Measurements from ENCODE around the gene NTN1. TPM values are rescaled to one million over a fixed set of nuclear protein-coding genes. Genes with fewer than 3 reads are reported as not detected.
A peak's percentile ranks its signal among the peaks of the same experiment; 100 is the strongest.

NTN1 gene
- polyA plus RNA-seq, 3 donors: 0.03 to 0.04 TPM; not detected in 1

GRCh38 chr17:9251273-9251672 lies 230.0 kb downstream of the NTN1 start:
- H3K27ac ChIP-seq (ENCODE audit: low read depth in 1 of 2, low read length in 2 of 2): no peak overlapping the region
- H3K9me3 ChIP-seq (replicated peaks in 1 of 2; ENCODE audit: control insufficient read depth in 1 of 2, insufficient read depth in 1 of 2, low read length in 2 of 2): no peaks in the 10 kb centered on the region
- H3K4me1 Mint-ChIP-seq: peaks cover under 1% of the 10 kb centered on the region
- intact Hi-C loops (cut with micrococcal nuclease): no loop called here
- no peaks in the 10 kb centered on the region for H3K27me3 ChIP-seq (ENCODE audit: control insufficient read depth in 2 of 2, insufficient read depth in 2 of 2, low read length in 2 of 2)
- peaks cover 23 to 32% of the 10 kb centered on the region in 2 donors for H3K36me3 Mint-ChIP-seq
- H3K4me3 Mint-ChIP-seq: no peak overlapping the region
- TF ChIP-seq, protein P1, sequence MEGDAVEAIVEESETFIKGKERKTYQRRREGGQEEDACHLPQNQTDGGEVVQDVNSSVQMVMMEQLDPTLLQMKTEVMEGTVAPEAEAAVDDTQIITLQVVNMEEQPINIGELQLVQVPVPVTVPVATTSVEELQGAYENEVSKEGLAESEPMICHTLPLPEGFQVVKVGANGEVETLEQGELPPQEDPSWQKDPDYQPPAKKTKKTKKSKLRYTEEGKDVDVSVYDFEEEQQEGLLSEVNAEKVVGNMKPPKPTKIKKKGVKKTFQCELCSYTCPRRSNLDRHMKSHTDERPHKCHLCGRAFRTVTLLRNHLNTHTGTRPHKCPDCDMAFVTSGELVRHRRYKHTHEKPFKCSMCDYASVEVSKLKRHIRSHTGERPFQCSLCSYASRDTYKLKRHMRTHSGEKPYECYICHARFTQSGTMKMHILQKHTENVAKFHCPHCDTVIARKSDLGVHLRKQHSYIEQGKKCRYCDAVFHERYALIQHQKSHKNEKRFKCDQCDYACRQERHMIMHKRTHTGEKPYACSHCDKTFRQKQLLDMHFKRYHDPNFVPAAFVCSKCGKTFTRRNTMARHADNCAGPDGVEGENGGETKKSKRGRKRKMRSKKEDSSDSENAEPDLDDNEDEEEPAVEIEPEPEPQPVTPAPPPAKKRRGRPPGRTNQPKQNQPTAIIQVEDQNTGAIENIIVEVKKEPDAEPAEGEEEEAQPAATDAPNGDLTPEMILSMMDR (IDR thresholded peaks at IDR 0.05): no peak
- no peak overlapping the region for H2AFZ ChIP-seq (ENCODE audit: insufficient read depth, low read depth, low read length, poor library complexity, severe bottlenecking)
- H3K4me1 ChIP-seq (ENCODE audit: control insufficient read depth in 1 of 2, insufficient read depth in 2 of 2, low read length in 2 of 2): no peaks in the 10 kb centered on the region
- H3K79me2 ChIP-seq (ENCODE audit: insufficient read depth, low read length): no peaks in the 10 kb centered on the region
- H3K27ac Mint-ChIP-seq: peak overlapping the region in 1 of 7 donors; percentile 21
- H3K27me3 Mint-ChIP-seq (ENCODE audit: low read depth in 3 of 3): no peaks in the 10 kb centered on the region
- H3K4me3 ChIP-seq (replicated peaks in 1 of 3; ENCODE audit: low read depth in 2 of 3, low read length in 3 of 3): no peak overlapping the region
- DNase-seq: no peak
- no peak overlapping the region for H3K9ac ChIP-seq (ENCODE audit: insufficient read depth, low read length, poor library complexity, severe bottlenecking)
- no peak overlapping the region for H3K4me2 ChIP-seq (replicated peaks; ENCODE audit: extremely low read depth, low read length, poor library complexity, severe bottlenecking)
- H3K36me3 ChIP-seq (replicated peaks in 1 of 2; ENCODE audit: control insufficient read depth in 1 of 2, insufficient read depth in 2 of 2, low read length in 2 of 2): peaks cover 7 to 10% of the 10 kb centered on the region in 2 donors
- peaks cover 0 to 2% (median 0%) of the 10 kb centered on the region in 7 donors for H3K9me3 Mint-ChIP-seq
- WGBS (ENCODE audit: insufficient coverage): 87% methylated on average over 12 of the region's 12 CpGs
- H4K20me1 ChIP-seq (ENCODE audit: insufficient read depth, low read length): no peaks in the 10 kb centered on the region

- Histone ChIP-seq H2AFZ (ENCODE audit: insufficient read depth, low read depth, low read length, poor library complexity, severe bottlenecking) (no peak overlapping the region), H3K4me3 (replicated peaks in 1 of 3; ENCODE audit: low read depth in 2 of 3, low read length in 3 of 3) (no peak overlapping the region), H3K4me2 (replicated peaks; ENCODE audit: extremely low read depth, low read length, poor library complexity, severe bottlenecking) (no peak overlapping the region), H4K20me1 (ENCODE audit: insufficient read depth, low read length) (no peaks in the 10 kb centered on the region), H3K4me1 (ENCODE audit: control insufficient read depth in 1 of 2, insufficient read depth in 2 of 2, low read length in 2 of 2) (no peaks in the 10 kb centered on the region), H3K9me3 (replicated peaks in 1 of 2; ENCODE audit: control insufficient read depth in 1 of 2, insufficient read depth in 1 of 2, low read length in 2 of 2) (no peaks in the 10 kb centered on the region), H3K9ac (ENCODE audit: insufficient read depth, low read length, poor library complexity, severe bottlenecking) (no peak overlapping the region), H3K27ac (ENCODE audit: low read depth in 1 of 2, low read length in 2 of 2) (no peak overlapping the region), H3K27me3 (ENCODE audit: control insufficient read depth in 2 of 2, insufficient read depth in 2 of 2, low read length in 2 of 2) (no peaks in the 10 kb centered on the region), H3K36me3 (replicated peaks in 1 of 2; ENCODE audit: control insufficient read depth in 1 of 2, insufficient read depth in 2 of 2, low read length in 2 of 2) (peaks cover 3 to 7% of the 10 kb centered on the region in 2 donors), H3K79me2 (ENCODE audit: insufficient read depth, low read length) (no peaks in the 10 kb centered on the region)
- Mint-ChIP-seq H3K27me3 (ENCODE audit: low read depth in 3 of 3) (no peaks in the 10 kb centered on the region), H3K36me3 (peaks cover 23 to 25% of the 10 kb centered on the region in 2 donors), H3K4me3 (no peak overlapping the region), H3K27ac (peak overlapping the region in 1 of 7 donors; percentile 64), H3K4me1 (peaks cover 8% of the 10 kb centered on the region), H3K9me3 (peaks cover 0 to 2% (median 0%) of the 10 kb centered on the region in 7 donors)
- DNase-seq: no peak
- TF ChIP-seq, protein P1 (IDR thresholded peaks at IDR 0.05): no peak
- intact Hi-C loops (cut with micrococcal nuclease): no loop called here
- 67% methylated on average over 3 of the region's 3 CpGs for WGBS (ENCODE audit: insufficient coverage)
Observed at GRCh38 chr17:9253308-9253707, 232.0 kb downstream of the NTN1 start.
